Measurements from ENCODE around the gene PDZRN3. TPM values are rescaled to one million over a fixed set of nuclear protein-coding genes. Genes with fewer than 3 reads are reported as not detected.

The PDZRN3 gene
- total RNA-seq, 1 donor from 2014 or later: 28.7 TPM

DNA sequence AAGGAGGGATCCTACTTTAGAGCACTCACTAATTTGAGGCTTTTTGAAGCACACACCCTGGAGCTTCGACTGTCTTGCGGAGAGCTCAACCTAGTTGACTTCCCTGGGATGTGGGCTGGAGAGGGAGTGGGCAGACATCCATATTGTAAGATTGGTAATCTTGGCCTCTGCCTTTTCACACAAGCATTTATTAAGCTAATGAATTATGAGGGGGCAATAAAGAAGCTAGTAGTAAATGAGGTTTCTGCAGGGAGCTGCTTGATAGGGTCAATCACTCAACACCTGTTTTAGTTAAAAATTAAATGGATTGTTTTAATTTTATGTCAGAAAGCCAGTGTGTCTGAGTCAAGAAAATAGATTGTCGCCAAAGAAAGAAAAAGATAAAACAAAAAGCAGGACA, 76.3 kb downstream of the PDZRN3 start:
- H3K9me3 Mint-ChIP-seq (ENCODE audit: low read depth): no peaks in the 10 kb centered on the region
- H3K36me3 Mint-ChIP-seq (ENCODE audit: insufficient read depth): peaks cover 3% of the 10 kb centered on the region
- no peak for DNase-seq (ENCODE audit: low spot score, unreplicated experiment)
- peaks cover 28% of the 10 kb centered on the region for H3K4me1 Mint-ChIP-seq (ENCODE audit: low read depth)
- H3K4me3 Mint-ChIP-seq (ENCODE audit: low read depth): no peak overlapping the region
- no peak for TF ChIP-seq CTCF (IDR thresholded peaks at IDR 0.05; ENCODE audit: unreplicated experiment)
- H3K27me3 Mint-ChIP-seq: no peaks in the 10 kb centered on the region
- H3K27ac Mint-ChIP-seq: no peak overlapping the region

DNA sequence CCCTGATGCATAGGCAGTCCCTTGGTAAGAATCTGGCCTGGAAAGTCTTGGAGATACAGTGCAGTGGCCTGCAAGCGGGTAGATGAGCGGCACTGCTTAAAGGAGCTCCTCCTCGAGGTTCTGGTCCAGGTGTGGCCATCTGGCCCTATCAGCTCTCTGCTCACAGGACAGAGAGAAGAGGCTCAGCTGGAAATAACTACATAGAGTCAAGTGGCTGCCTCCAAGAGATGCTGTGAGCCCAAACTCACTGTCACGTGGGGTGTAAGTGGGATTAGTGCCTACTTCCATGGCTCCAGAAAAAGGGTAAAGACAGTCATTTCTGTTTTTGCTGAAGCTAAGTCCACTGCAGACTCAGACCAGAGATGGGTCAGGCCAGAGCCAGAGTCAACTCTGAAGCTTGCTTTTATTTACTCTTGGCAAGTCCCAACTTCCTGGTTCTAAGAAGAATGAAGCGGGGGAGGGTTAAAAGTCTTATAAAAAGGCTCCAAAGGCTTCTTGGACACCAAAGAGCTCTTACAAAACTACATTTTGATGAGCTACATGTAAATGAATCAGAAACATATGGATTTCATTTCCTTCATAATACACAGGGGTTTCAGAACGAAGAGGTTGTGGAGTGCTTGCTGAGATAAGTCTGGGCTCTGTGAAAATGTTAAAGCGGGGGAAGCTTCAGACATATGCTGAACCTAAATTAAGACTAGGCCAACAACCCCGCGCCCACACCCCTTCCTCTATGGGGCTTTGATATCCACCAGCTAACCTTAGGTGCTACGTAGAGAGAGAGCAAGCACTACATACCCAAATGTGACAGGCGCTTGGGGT, 77.1 kb downstream of the PDZRN3 start:
- H3K27ac Mint-ChIP-seq: no peak overlapping the region
- H3K9me3 Mint-ChIP-seq (ENCODE audit: low read depth): no peaks in the 10 kb centered on the region
- no peak for DNase-seq (ENCODE audit: low spot score, unreplicated experiment)

DNA sequence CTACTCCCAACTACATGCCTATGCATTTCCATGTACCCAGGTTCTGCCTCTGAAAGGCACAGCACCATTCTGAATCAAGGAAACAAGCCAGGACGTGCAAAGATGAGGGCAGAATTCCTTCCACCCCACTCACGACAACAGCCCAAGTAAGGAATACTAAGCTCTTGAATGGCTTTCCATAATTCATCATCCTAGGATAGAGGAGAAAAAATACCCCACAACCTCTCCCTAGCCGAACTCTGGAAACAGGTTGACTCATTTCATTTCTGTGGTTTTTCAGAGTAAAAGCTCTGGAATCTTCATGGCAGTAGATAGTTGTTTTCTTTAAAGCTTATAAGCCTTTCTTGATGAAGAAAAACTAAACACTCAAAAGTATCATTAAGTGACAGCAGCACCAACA, 77.8 kb downstream of the PDZRN3 start:
- no peaks in the 10 kb centered on the region for H3K9me3 Mint-ChIP-seq (ENCODE audit: low read depth)
- H3K4me1 Mint-ChIP-seq (ENCODE audit: low read depth): peaks cover 34% of the 10 kb centered on the region
- DNase-seq (ENCODE audit: low spot score, unreplicated experiment): no peak
- no peaks in the 10 kb centered on the region for H3K36me3 Mint-ChIP-seq (ENCODE audit: insufficient read depth)
- H3K27ac Mint-ChIP-seq: no peak overlapping the region
- H3K4me3 Mint-ChIP-seq (ENCODE audit: low read depth): no peak overlapping the region
- H3K27me3 Mint-ChIP-seq: no peaks in the 10 kb centered on the region
- no peak for TF ChIP-seq CTCF (IDR thresholded peaks at IDR 0.05; ENCODE audit: unreplicated experiment)

More for the DNA sequence above, 77.1 kb downstream of the PDZRN3 start:
- TF ChIP-seq CTCF (IDR thresholded peaks at IDR 0.05; ENCODE audit: unreplicated experiment): no peak
- Mint-ChIP-seq H3K27me3 (no peaks in the 10 kb centered on the region), H3K4me3 (ENCODE audit: low read depth) (no peak overlapping the region), H3K36me3 (ENCODE audit: insufficient read depth) (no peaks in the 10 kb centered on the region), H3K4me1 (ENCODE audit: low read depth) (peaks cover 31% of the 10 kb centered on the region)

DNA sequence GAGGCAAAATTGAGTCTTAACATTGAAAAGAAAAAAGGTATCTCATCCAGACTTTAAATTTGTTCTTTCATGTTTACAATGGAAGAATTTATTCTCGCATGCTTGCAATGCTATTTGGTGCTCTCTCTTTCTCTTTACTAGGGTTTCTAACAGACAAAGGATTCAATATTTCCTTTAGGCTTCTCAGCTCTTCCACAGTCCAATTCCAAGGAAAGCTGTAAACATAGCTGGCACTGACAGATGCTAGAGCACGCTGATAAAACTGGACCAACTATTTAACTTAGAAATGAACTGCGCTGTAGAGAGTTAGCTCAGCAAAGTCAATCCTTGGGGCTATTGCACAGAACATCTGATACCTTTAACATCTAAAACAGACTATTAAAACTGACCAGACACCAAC, 81.3 kb downstream of the PDZRN3 start:
- H3K4me1 Mint-ChIP-seq (ENCODE audit: low read depth): peaks cover 22% of the 10 kb centered on the region
- H3K9me3 Mint-ChIP-seq (ENCODE audit: low read depth): peaks cover 3% of the 10 kb centered on the region
- DNase-seq (ENCODE audit: low spot score, unreplicated experiment): no peak
- H3K27ac Mint-ChIP-seq: no peak overlapping the region
- H3K4me3 Mint-ChIP-seq (ENCODE audit: low read depth): no peak overlapping the region
- H3K27me3 Mint-ChIP-seq: no peaks in the 10 kb centered on the region
- H3K36me3 Mint-ChIP-seq (ENCODE audit: insufficient read depth): no peaks in the 10 kb centered on the region
- no peak for TF ChIP-seq CTCF (IDR thresholded peaks at IDR 0.05; ENCODE audit: unreplicated experiment)

DNA sequence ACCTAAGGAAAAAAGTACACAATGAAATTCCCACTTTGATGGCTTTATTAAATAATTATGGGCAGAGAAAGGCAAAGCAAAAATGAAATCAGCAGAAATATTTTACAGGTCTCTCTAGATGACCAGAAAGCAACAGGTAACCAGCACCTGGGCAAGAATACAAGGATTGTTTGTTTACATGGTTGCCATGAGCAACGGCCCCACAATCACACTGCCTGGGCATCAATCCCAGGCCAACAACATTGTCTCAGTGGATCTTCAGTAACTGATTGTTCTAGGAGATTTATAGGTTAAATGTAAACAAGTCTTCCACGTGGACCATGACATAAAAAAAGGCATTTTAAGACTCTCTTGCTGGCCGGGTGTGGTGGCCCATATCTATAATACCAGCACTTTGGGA, 82.6 kb downstream of the PDZRN3 start:
- peaks cover 3% of the 10 kb centered on the region for H3K9me3 Mint-ChIP-seq (ENCODE audit: low read depth)
- no peak for DNase-seq (ENCODE audit: low spot score, unreplicated experiment)
- peaks cover 10% of the 10 kb centered on the region for H3K4me1 Mint-ChIP-seq (ENCODE audit: low read depth)
- no peak overlapping the region for H3K4me3 Mint-ChIP-seq (ENCODE audit: low read depth)
- no peaks in the 10 kb centered on the region for H3K36me3 Mint-ChIP-seq (ENCODE audit: insufficient read depth)
- H3K27me3 Mint-ChIP-seq: no peaks in the 10 kb centered on the region
- no peak overlapping the region for H3K27ac Mint-ChIP-seq
- no peak for TF ChIP-seq CTCF (IDR thresholded peaks at IDR 0.05; ENCODE audit: unreplicated experiment)

All from progenitor cell of endocrine pancreas (in vitro differentiated cells).